ENCODE measurements around the gene CORO1C. TPM values are rescaled to one million over a fixed set of nuclear protein-coding genes. Genes with fewer than 3 reads are reported as not detected.

The CORO1C gene
- total RNA-seq, 2 experiments from 2014 or later = 66.3 to 69.2 TPM

DNA sequence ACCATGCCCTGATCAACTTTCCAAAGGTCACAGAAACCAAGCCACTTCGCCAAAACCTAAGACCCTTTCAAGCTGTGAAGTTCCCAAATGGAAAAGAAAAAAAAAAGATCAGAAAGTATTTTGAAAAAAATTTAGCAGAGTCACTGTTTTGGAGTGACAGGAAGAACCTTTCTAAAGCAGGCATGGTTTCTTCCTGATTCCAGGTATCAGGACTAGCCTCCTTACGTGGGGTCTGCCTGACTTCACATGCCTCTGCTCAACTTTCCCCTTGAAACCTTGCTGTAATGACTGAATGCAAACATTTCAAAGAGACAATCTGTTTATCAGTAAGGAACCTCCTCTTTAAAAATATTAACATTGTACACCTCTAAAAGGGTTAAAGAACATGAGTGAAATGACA lies 9.5 kb downstream of the CORO1C start:
- POLR2A ChIA-PET = interaction anchor here (0.7 kb wide), 1 partner anchor 36 kb away, joined by 3 read pairs; no protein-coding TSS in a partner anchor
- H3K9me3 Mint-ChIP-seq (ENCODE audit: insufficient read depth) = no peaks in the 10 kb centered on the region
- CTCF ChIA-PET = interaction anchor here (1.1 to 1.7 kb wide), 4 partner anchors 8 to 58 kb away, joined by 3 to 5 read pairs (median 4); no protein-coding TSS in a partner anchor

DNA sequence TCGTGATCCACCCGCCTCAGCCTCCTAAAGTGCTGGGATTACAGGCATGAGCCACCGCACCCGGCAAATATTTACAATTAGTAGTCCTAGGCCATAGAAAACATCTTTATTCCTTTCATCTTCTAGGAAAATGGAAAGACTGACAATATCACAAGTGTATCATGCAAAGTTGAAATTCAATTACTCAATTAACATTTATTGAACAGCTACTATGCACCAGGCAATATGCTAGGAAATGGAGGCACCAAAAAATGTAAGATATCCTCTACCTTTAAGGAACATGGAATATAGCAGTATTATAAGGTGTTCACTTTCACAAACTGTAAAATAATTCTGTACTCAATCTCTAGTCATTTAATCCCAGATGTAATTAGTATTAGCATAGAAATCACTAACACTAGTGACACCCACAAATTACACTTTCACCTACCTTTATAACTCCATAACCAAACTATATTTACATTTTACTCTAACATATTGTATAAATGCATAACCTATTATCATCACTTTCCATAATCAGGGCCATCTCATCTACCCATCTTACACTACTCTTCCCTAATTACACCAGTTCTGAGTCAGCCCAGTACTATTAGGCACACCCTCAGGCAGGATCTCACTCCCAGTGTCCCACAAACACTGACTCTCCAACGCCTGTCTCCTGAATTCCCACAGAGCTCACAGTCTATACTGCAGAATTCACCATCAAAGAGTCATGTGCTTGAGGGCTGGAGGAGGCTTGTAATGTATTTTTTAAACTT lies 10.4 kb downstream of the CORO1C start:
- Mint-ChIP-seq H3K36me3 (ENCODE audit: low read depth) (peaks cover 3% of the 10 kb centered on the region), H3K9me3 (ENCODE audit: insufficient read depth) (no peaks in the 10 kb centered on the region), H3K4me1 (ENCODE audit: low read depth) (peaks cover 31% of the 10 kb centered on the region), H3K27ac (no peak overlapping the region), H3K4me3 (no peak overlapping the region), H3K27me3 (ENCODE audit: low read depth) (no peaks in the 10 kb centered on the region)
- ATAC-seq (no peak), DNase-seq (no peak)
- ChIA-PET CTCF (interaction anchor here (1.1 to 1.7 kb wide), 4 partner anchors 9 to 57 kb away, joined by 3 to 4 read pairs (median 3); no protein-coding TSS in a partner anchor), POLR2A (no interaction called here)

More for the DNA sequence above, 9.5 kb downstream of the CORO1C start:
- DNase-seq = no peak
- H3K27me3 Mint-ChIP-seq (ENCODE audit: low read depth) = no peaks in the 10 kb centered on the region
- H3K36me3 Mint-ChIP-seq (ENCODE audit: low read depth) = peaks cover 3% of the 10 kb centered on the region
- H3K4me1 Mint-ChIP-seq (ENCODE audit: low read depth) = peaks cover 31% of the 10 kb centered on the region
- no peak for ATAC-seq
- H3K4me3 Mint-ChIP-seq = no peak overlapping the region
- no peak overlapping the region for H3K27ac Mint-ChIP-seq

DNA sequence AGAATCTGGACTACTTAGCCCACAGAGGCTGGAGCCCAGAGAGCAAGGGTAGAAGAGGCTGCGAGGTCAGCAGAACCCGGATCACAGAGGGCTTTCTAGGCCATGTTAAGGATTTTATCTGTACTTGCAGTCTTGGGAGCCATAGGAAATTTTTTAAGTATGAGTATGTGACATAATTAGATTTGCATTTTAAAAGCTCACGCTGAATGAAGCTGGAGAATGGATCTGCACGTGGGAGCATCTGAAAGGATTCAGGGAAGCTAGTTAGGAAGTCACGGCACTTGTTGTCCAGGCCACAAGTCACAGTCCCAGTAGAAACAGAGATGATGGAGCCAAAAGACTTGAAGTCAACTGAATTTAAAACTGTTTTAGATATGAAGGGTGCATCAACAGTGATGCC lies 14.1 kb downstream of the CORO1C start:
- ChIA-PET CTCF (no interaction called here), POLR2A (no interaction called here)
- Mint-ChIP-seq H3K9me3 (ENCODE audit: insufficient read depth) (no peaks in the 10 kb centered on the region), H3K27me3 (ENCODE audit: low read depth) (no peaks in the 10 kb centered on the region), H3K4me3 (no peak overlapping the region), H3K36me3 (ENCODE audit: low read depth) (peaks cover 3% of the 10 kb centered on the region), H3K4me1 (ENCODE audit: low read depth) (peaks cover 1% of the 10 kb centered on the region), H3K27ac (no peak overlapping the region)
- DNase-seq (no peak), ATAC-seq (no peak)

DNA sequence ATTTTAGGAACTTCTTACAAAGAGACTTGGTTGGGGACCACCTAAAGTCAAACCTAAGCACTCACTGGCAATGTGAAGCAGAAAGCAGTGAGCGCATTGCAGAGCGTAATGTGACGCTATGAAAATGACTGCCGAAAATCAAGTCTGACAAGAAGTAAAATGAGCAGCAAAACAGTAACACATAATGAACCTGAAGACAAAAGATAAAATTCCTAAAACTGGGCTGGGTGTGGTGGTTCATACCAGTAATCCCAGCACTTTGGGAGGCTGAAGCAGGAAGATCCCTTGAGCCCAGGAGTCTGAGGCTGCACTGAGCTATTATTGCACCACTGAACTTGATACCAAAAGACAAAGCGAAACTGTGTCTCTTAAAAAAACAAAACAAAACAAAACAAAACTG lies 16.5 kb downstream of the CORO1C start:
- Mint-ChIP-seq H3K4me1 (ENCODE audit: low read depth) (peaks cover 6% of the 10 kb centered on the region), H3K4me3 (no peak overlapping the region), H3K36me3 (ENCODE audit: low read depth) (peaks cover 3% of the 10 kb centered on the region), H3K9me3 (ENCODE audit: insufficient read depth) (no peaks in the 10 kb centered on the region), H3K27ac (no peak overlapping the region), H3K27me3 (ENCODE audit: low read depth) (no peaks in the 10 kb centered on the region)
- ATAC-seq = no peak
- no peak for DNase-seq
- ChIA-PET CTCF (interaction anchor here (1.2 kb wide), 1 partner anchor 51 kb away, joined by 5 read pairs; no protein-coding TSS in a partner anchor), POLR2A (no interaction called here)

DNA sequence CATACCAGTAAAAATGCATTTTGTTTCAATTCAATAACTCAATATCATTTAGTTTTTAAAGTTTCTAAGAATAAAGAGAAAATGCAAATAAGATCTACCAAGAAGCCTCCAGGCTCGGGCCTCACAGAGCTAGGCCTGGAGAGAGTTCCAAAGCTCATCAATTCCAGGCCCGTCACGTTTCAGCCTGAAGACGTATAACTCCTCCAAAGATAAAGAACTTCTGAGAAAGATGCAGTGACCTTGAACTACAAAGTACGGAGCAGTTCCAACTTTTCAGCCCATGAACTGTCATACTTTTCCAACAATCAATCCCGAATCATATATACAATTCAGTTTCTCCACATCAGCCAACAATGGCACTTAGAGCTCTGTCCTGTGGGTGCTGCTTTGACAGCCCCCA lies 17.8 kb downstream of the CORO1C start:
- ChIA-PET POLR2A (no interaction called here), CTCF (interaction anchor here (1.3 to 1.4 kb wide), 2 partner anchors 49 to 67 kb away, joined by 3 to 4 read pairs; no protein-coding TSS in a partner anchor)
- Mint-ChIP-seq H3K4me3 (no peak overlapping the region), H3K4me1 (ENCODE audit: low read depth) (peaks cover 6% of the 10 kb centered on the region), H3K36me3 (ENCODE audit: low read depth) (peaks cover 3% of the 10 kb centered on the region), H3K27me3 (ENCODE audit: low read depth) (no peaks in the 10 kb centered on the region), H3K27ac (no peak overlapping the region), H3K9me3 (ENCODE audit: insufficient read depth) (no peaks in the 10 kb centered on the region)
- DNase-seq = no peak
- ATAC-seq = no peak

DNA sequence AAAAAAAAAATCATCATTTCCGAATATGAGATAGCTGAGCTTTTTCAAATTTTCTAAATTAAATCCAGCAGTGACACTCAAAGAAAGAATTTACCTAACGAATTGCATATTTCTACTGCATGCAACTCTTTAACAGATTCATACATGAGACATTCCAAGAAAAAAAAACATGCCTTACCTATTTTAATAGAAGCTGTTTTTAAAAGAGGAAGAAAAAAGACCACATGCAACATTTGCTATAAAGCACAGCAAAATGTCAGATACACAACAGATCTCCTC lies 18.5 kb downstream of the CORO1C start:
- Mint-ChIP-seq H3K4me1 (ENCODE audit: low read depth) (peaks cover 6% of the 10 kb centered on the region), H3K9me3 (ENCODE audit: insufficient read depth) (no peaks in the 10 kb centered on the region), H3K27me3 (ENCODE audit: low read depth) (no peaks in the 10 kb centered on the region), H3K27ac (no peak overlapping the region), H3K4me3 (no peak overlapping the region), H3K36me3 (ENCODE audit: low read depth) (peaks cover 3% of the 10 kb centered on the region)
- ChIA-PET POLR2A (no interaction called here), CTCF (interaction anchor here (1.4 kb wide), 1 partner anchor 68 kb away, joined by 3 read pairs; no protein-coding TSS in a partner anchor)
- no peak for DNase-seq
- ATAC-seq = no peak

DNA sequence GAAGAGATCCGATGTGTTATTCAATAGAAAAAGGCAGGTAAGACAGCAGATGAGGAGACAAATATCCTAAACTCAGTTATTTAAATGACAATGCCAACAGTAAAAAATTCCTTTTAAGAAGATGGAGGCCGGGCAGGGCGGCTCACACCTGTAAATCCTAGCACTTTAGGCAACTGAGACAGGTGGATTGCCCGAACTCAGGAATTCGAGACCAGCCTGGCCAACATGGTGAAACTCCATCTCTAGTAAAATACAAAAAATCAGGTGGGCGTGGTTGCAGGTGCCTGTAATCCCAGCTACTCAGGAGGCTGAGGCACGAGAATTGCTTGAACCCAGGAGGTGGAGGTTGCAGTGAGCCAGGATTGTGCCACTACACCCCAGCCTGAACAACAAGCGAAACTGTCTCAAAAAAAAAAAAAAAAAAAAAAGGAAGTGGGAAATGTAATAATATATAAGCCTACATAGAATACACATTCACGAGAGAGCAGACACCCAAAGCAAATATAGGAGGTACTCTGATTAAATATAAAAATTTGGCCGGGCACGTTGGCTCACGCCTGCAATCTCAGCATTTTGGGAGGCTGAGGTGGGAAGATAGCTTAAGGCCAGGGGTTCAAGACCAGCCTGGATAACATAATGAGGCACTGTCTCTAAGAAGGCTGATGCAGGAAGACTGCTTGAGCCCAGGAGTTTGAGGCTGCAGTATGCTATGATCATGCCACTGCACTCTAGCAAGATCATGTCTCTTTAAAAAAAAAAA lies 19.0 kb downstream of the CORO1C start:
- Mint-ChIP-seq H3K27ac (no peak overlapping the region), H3K9me3 (ENCODE audit: insufficient read depth) (no peaks in the 10 kb centered on the region), H3K27me3 (ENCODE audit: low read depth) (no peaks in the 10 kb centered on the region), H3K4me3 (no peak overlapping the region), H3K36me3 (ENCODE audit: low read depth) (peaks cover 2% of the 10 kb centered on the region), H3K4me1 (ENCODE audit: low read depth) (peaks cover 6% of the 10 kb centered on the region)
- ATAC-seq (no peak), DNase-seq (no peak)
- CTCF ChIA-PET = no interaction called here
- POLR2A ChIA-PET = no interaction called here

DNA sequence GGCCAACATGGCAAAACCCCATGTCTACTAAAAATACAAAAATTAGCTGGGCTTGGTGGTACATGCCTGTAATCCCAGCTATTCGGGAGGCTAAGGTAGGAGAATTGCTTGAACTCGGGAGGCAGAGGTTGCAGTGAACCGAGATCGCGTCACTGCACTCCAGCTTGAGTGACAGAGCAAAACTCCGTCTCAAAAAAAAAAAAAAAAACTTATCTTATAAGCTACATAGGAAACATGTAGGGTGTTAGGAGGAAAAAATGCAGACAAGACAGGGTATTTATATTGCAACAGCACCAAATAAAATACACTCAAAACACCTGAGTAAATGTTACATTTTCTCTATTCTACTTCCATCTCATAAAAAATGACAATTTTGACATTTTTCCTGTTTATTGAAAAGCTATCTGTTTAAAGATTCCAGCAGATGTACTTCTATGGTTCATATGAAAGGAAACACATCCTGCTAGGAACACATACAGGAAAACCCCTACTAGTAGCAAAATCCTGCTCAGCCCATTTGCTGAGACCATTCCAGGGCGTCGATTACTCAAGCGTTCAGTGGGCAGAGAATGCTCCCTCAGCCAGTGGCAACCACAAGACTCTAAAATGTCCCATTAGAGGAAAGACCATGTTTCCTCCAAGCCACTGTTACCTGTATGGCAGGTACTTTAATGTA lies 19.7 kb downstream of the CORO1C start:
- no peak for DNase-seq
- H3K27me3 Mint-ChIP-seq (ENCODE audit: low read depth) = no peaks in the 10 kb centered on the region
- no peaks in the 10 kb centered on the region for H3K36me3 Mint-ChIP-seq (ENCODE audit: low read depth)
- H3K27ac Mint-ChIP-seq = no peak overlapping the region
- H3K4me3 Mint-ChIP-seq = no peak overlapping the region
- ChIA-PET POLR2A (no interaction called here), CTCF (interaction anchor here (0.6 kb wide), 1 partner anchor 47 kb away, joined by 4 read pairs; no protein-coding TSS in a partner anchor)
- no peak for ATAC-seq
- H3K9me3 Mint-ChIP-seq (ENCODE audit: insufficient read depth) = no peaks in the 10 kb centered on the region
- H3K4me1 Mint-ChIP-seq (ENCODE audit: low read depth) = peaks cover 6% of the 10 kb centered on the region

DNA sequence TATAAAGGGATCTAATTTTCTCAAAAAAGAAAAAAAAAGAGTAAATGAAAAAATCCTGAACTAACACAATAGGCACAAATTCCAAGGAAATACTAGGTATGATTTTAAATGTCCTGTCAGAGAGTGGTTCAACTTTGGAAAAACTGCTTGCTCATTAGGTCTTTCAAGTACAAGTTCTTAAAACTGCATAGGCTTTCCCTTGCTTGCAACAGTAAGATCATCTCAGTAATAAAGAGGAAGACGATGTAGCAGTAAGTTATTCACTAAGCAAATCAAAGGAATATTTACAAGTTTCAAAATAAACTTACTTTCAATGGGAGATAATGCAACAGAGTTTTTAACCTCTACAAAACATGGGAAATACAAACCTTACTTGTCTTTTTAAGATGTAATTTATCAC lies 21.6 kb downstream of the CORO1C start:
- ATAC-seq = no peak
- ChIA-PET POLR2A (no interaction called here), CTCF (interaction anchor here (1.3 kb wide), 1 partner anchor 45 kb away, joined by 3 read pairs; no protein-coding TSS in a partner anchor)
- DNase-seq = no peak
- H3K27ac Mint-ChIP-seq = no peak overlapping the region
- H3K4me1 Mint-ChIP-seq (ENCODE audit: low read depth) = peaks cover 6% of the 10 kb centered on the region
- peaks cover 3% of the 10 kb centered on the region for H3K36me3 Mint-ChIP-seq (ENCODE audit: low read depth)
- H3K4me3 Mint-ChIP-seq = no peak overlapping the region
- H3K27me3 Mint-ChIP-seq (ENCODE audit: low read depth) = no peaks in the 10 kb centered on the region
- H3K9me3 Mint-ChIP-seq (ENCODE audit: insufficient read depth) = no peaks in the 10 kb centered on the region

DNA sequence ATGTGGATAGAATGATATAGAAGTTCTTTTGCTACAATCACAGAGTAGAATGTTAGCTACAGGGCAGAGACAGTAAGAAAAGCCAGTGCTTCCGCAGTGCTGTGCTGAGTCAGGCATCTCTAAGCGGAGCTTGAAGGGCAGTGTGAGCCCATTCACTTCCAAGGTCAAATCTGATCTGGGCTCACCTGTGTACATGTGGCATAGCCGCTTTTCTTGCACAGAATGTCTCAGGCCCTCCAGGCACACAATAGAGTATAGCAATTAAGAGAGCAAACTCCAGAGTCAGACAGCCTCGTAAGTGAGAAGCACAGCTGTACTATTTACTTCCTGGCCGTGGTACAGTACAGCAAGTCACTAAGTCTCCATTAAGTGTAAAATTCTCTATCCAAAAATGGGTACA lies 26.8 kb downstream of the CORO1C start:
- CTCF ChIA-PET = interaction anchor here (1.0 to 1.4 kb wide), 3 partner anchors 9 to 40 kb away, joined by 3 to 4 read pairs (median 3); no protein-coding TSS in a partner anchor
- DNase-seq = no peak
- H3K9me3 Mint-ChIP-seq (ENCODE audit: insufficient read depth) = no peaks in the 10 kb centered on the region
- H3K27ac Mint-ChIP-seq = no peak overlapping the region
- no peak overlapping the region for H3K4me3 Mint-ChIP-seq
- no peak for ATAC-seq
- H3K4me1 Mint-ChIP-seq (ENCODE audit: low read depth) = peaks cover 19% of the 10 kb centered on the region
- H3K27me3 Mint-ChIP-seq (ENCODE audit: low read depth) = no peaks in the 10 kb centered on the region
- POLR2A ChIA-PET = interaction anchor here (0.8 kb wide), 1 partner anchor 15 kb away, joined by 3 read pairs; no protein-coding TSS in a partner anchor
- peaks cover 12% of the 10 kb centered on the region for H3K36me3 Mint-ChIP-seq (ENCODE audit: low read depth)

DNA sequence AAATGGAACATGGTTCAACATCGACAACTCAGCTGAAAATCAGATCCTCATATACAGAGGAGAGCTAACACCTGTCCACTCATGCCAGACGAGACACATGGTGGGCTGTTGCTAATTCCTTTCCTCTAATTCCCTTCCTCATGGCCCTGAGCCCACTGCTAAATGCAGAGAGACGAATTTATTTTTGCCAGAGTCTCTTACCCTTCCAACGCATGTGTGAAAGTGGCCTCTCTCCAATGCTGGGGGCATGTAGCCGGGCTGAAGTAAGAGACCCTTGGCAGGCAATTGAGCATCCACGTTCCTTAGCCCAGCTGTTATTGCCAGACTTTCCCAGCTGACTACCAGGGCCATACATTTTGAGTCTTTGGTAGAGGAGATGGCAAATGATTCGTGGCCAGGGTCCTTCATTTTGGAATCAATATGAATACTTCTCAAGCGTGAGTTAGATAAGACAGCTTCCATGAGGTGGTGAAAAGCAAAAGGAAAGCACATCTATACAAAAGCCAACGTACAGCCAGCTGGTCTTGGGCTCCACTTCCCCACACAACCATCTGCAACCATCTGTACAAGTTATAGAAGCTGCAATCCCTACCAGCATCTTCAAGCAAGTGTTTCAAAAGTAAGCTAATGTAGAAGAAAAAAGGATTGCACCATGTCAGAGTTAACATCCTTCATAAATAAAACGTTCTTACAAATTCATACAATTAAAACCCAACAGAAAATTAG lies 28.6 kb downstream of the CORO1C start:
- no peaks in the 10 kb centered on the region for H3K27me3 Mint-ChIP-seq (ENCODE audit: low read depth)
- POLR2A ChIA-PET = interaction anchor here (1.3 kb wide), 1 partner anchor 67 kb away, joined by 3 read pairs; no protein-coding TSS in a partner anchor
- CTCF ChIA-PET = interaction anchor here (0.8 to 2.5 kb wide), 9 partner anchors 12 to 134 kb away, joined by 3 to 16 read pairs (median 4); no protein-coding TSS in a partner anchor
- H3K36me3 Mint-ChIP-seq (ENCODE audit: low read depth) = peaks cover 27% of the 10 kb centered on the region
- H3K4me3 Mint-ChIP-seq = no peak overlapping the region
- H3K4me1 Mint-ChIP-seq (ENCODE audit: low read depth) = peaks cover 19% of the 10 kb centered on the region
- no peak overlapping the region for H3K27ac Mint-ChIP-seq
- DNase-seq (no peak), ATAC-seq (no peak)
- H3K9me3 Mint-ChIP-seq (ENCODE audit: insufficient read depth) = no peaks in the 10 kb centered on the region
